ENCODE results near the gene NMNAT3. TPM values are rescaled to one million over a fixed set of nuclear protein-coding genes. Genes with fewer than 3 reads are reported as not detected.

The NMNAT3 gene
- total RNA-seq, 1 donor from 2014 or later = 3.9 TPM

GRCh38 chr3:139577346-139577745 lies 100.4 kb downstream of the NMNAT3 start:
- no peak for TF ChIP-seq CTCF (IDR thresholded peaks at IDR 0.05; ENCODE audit: insufficient read depth, low read length, severe bottlenecking)
- H3K36me3 ChIP-seq (ENCODE audit: control insufficient read depth, insufficient read depth, low read length) = no peaks in the 10 kb centered on the region
- no peak overlapping the region for H3K4me3 ChIP-seq (ENCODE audit: low read depth, low read length)
- DNase-seq (ENCODE audit: low read depth) (no peak), FAIRE-seq (no peak)
- H3K27me3 ChIP-seq (ENCODE audit: control insufficient read depth, insufficient read depth, low read length) = no peaks in the 10 kb centered on the region

- FAIRE-seq = peak; percentile 83
- no peaks in the 10 kb centered on the region for H3K36me3 ChIP-seq (ENCODE audit: control insufficient read depth, insufficient read depth, low read length)
- H3K4me3 ChIP-seq (ENCODE audit: low read depth, low read length) = no peak overlapping the region
- no peaks in the 10 kb centered on the region for H3K27me3 ChIP-seq (ENCODE audit: control insufficient read depth, insufficient read depth, low read length)
- no peak for DNase-seq (ENCODE audit: low read depth)
- TF ChIP-seq CTCF (IDR thresholded peaks at IDR 0.05; ENCODE audit: insufficient read depth, low read length, severe bottlenecking) = no peak
Observed at GRCh38 chr3:139574026-139574947, 103.5 kb downstream of the NMNAT3 start.

- DNase-seq (ENCODE audit: low read depth) = peak; percentile 44
- Histone ChIP-seq H3K4me3 (ENCODE audit: low read depth, low read length) (no peak overlapping the region), H3K27me3 (ENCODE audit: control insufficient read depth, insufficient read depth, low read length) (no peaks in the 10 kb centered on the region), H3K36me3 (ENCODE audit: control insufficient read depth, insufficient read depth, low read length) (no peaks in the 10 kb centered on the region)
- FAIRE-seq = peak; percentile 60
- TF ChIP-seq CTCF (IDR thresholded peaks at IDR 0.05; ENCODE audit: insufficient read depth, low read length, severe bottlenecking) = no peak
Observed at GRCh38 chr3:139572847-139573672, 104.7 kb downstream of the NMNAT3 start.

- TF ChIP-seq CTCF (IDR thresholded peaks at IDR 0.05; ENCODE audit: insufficient read depth, low read length, severe bottlenecking) = no peak
- no peaks in the 10 kb centered on the region for H3K36me3 ChIP-seq (ENCODE audit: control insufficient read depth, insufficient read depth, low read length)
- FAIRE-seq (no peak), DNase-seq (ENCODE audit: low read depth) (no peak)
- H3K4me3 ChIP-seq (ENCODE audit: low read depth, low read length) = no peak overlapping the region
- no peaks in the 10 kb centered on the region for H3K27me3 ChIP-seq (ENCODE audit: control insufficient read depth, insufficient read depth, low read length)
Observed at GRCh38 chr3:139571711-139572110, 106.1 kb downstream of the NMNAT3 start.

GRCh38 chr3:139564294-139564861 lies 113.4 kb downstream of the NMNAT3 start:
- peak; percentile 47 for TF ChIP-seq CTCF (IDR thresholded peaks at IDR 0.05; ENCODE audit: insufficient read depth, low read length, severe bottlenecking)
- Histone ChIP-seq H3K36me3 (ENCODE audit: control insufficient read depth, insufficient read depth, low read length) (no peaks in the 10 kb centered on the region), H3K27me3 (ENCODE audit: control insufficient read depth, insufficient read depth, low read length) (no peaks in the 10 kb centered on the region), H3K4me3 (ENCODE audit: low read depth, low read length) (no peak overlapping the region)
- DNase-seq (ENCODE audit: low read depth) = peak; percentile 26
- no peak for FAIRE-seq
